ENCODE measurements around the gene POC1A. TPM values are rescaled to one million over a fixed set of nuclear protein-coding genes. Genes with fewer than 3 reads are reported as not detected.

Gene POC1A
- total RNA-seq, 4 donors from 2014 or later = 0.84 to 3.1 (median 2.4) TPM

- peak; percentile 54 to 63 for DNase-seq (ENCODE audit: low spot score in 2 of 2)
- no peaks in the 10 kb centered on the region for H3K27me3 ChIP-seq
- 21 to 24% methylated on average over 7 to 9 of the region's 9 CpGs for WGBS, 2 donors
- H3K27ac ChIP-seq = peak overlapping the region; percentile 10 to 85 (median 40)
- TF ChIP-seq CTCF (IDR thresholded peaks at IDR 0.05) (no peak), EP300 (IDR thresholded peaks at IDR 0.05) (peak in 1 of 2 donors; percentile 52)
- no peaks in the 10 kb centered on the region for H3K9me3 ChIP-seq
- H3K4me1 ChIP-seq = peaks cover 0 to 42% (median 18%) of the 10 kb centered on the region in 4 donors
- H3K4me3 ChIP-seq = no peak overlapping the region
- no peaks in the 10 kb centered on the region for H3K36me3 ChIP-seq
Measured at GRCh38 chr3:52190294-52191074, 36.3 kb upstream of the POC1A start.

- no peaks in the 10 kb centered on the region for H3K36me3 ChIP-seq
- H3K27ac ChIP-seq = no peak overlapping the region
- no peak for DNase-seq (ENCODE audit: low spot score in 2 of 2)
- H3K4me3 ChIP-seq = no peak overlapping the region
- no peaks in the 10 kb centered on the region for H3K9me3 ChIP-seq
- 64 to 70% methylated on average over 1 of the region's 1 CpG for WGBS, 2 donors
- TF ChIP-seq CTCF (IDR thresholded peaks at IDR 0.05) (no peak), POLR2A (IDR thresholded peaks at IDR 0.05) (no peak), EP300 (IDR thresholded peaks at IDR 0.05) (no peak)
- no peaks in the 10 kb centered on the region for H3K27me3 ChIP-seq
- peaks cover 0 to 49% (median 18%) of the 10 kb centered on the region in 4 donors for H3K4me1 ChIP-seq
Measured at GRCh38 chr3:52188556-52188955, 34.3 kb upstream of the POC1A start.

GRCh38 chr3:52186729-52187128 is 32.5 kb upstream of the POC1A start:
- Histone ChIP-seq H3K4me3 (no peak overlapping the region), H3K27me3 (no peaks in the 10 kb centered on the region), H3K9me3 (no peaks in the 10 kb centered on the region), H3K27ac (no peak overlapping the region), H3K4me1 (peaks cover 0 to 41% (median 18%) of the 10 kb centered on the region in 4 donors), H3K36me3 (no peaks in the 10 kb centered on the region)
- WGBS, 2 donors = 92 to 95% methylated on average over 9 of the region's 9 CpGs
- no peak for TF ChIP-seq POLR2A (IDR thresholded peaks at IDR 0.05)
- TF ChIP-seq EP300 (IDR thresholded peaks at IDR 0.05) = no peak
- TF ChIP-seq CTCF (IDR thresholded peaks at IDR 0.05) = no peak
- no peak for DNase-seq (ENCODE audit: low spot score in 2 of 2)

- peaks cover 0 to 36% (median 11%) of the 10 kb centered on the region in 4 donors for H3K4me1 ChIP-seq
- no peak for DNase-seq (ENCODE audit: low spot score in 2 of 2)
- H3K36me3 ChIP-seq = no peaks in the 10 kb centered on the region
- no peaks in the 10 kb centered on the region for H3K9me3 ChIP-seq
- TF ChIP-seq CTCF (IDR thresholded peaks at IDR 0.05) (no peak), EP300 (IDR thresholded peaks at IDR 0.05) (no peak), POLR2A (IDR thresholded peaks at IDR 0.05) (no peak)
- 63 to 86% methylated on average over 3 of the region's 3 CpGs for WGBS, 2 donors
- H3K27ac ChIP-seq = no peak overlapping the region
- no peaks in the 10 kb centered on the region for H3K27me3 ChIP-seq
- no peak overlapping the region for H3K4me3 ChIP-seq
Measured at GRCh38 chr3:52185837-52186236, 31.6 kb upstream of the POC1A start.

DNA sequence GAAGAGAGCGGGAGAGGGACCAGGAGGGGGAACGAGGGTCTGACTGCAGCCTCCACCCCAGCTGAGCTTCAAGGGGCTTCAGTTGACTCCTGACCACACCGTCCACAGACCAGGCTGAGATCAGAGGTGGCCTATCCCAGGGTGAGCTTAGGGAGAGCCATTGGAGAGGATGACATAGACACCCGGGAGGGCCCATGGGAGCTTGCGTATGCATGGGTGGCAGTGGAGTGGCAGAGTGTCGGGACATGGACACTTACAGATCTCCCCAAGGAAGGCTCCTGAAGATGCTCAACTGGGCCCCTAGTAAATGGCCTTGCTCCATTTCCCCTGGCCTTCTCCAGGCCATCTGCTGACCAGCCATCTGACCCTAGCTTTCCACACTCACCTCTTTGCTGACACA is 31.1 kb upstream of the POC1A start:
- no peak for DNase-seq (ENCODE audit: low spot score in 2 of 2)
- TF ChIP-seq POLR2A (IDR thresholded peaks at IDR 0.05) (no peak), EP300 (IDR thresholded peaks at IDR 0.05) (no peak), CTCF (IDR thresholded peaks at IDR 0.05) (no peak)
- H3K4me3 ChIP-seq = no peak overlapping the region
- H3K4me1 ChIP-seq = peaks cover 0 to 31% (median 6%) of the 10 kb centered on the region in 4 donors
- no peaks in the 10 kb centered on the region for H3K36me3 ChIP-seq
- no peaks in the 10 kb centered on the region for H3K9me3 ChIP-seq
- H3K27ac ChIP-seq = no peak overlapping the region
- WGBS, 2 donors = 91 to 93% methylated on average over 6 of the region's 6 CpGs
- H3K27me3 ChIP-seq = no peaks in the 10 kb centered on the region
